GM10266 (cell line): ENCODE results near the gene NEUROG3.

Experiments used
- DNase-seq: peaks from one replicate; pipeline ENCODE4 v3.0.0; 2012; ENCODE audit errors: extremely low spot score
- CTCF ChIP-seq: IDR thresholded peaks from 2 replicates; pipeline ENCODE4 v1.5.1; 2012; ENCODE audit warnings: mild to moderate bottlenecking, low read depth; ENCODE audit not compliant: control insufficient read depth, insufficient read depth; ENCODE audit errors: missing control alignments

NEUROG3 gene

GRCh38 chr10:69578508-69578991, 5.3 kb upstream of the NEUROG3 start:
- no peak for TF ChIP-seq CTCF
- no peak for DNase-seq

- no peak for DNase-seq
Observed at GRCh38 chr10:69577268-69578232, 4.3 kb upstream of the NEUROG3 start.

GRCh38 chr10:69576334-69577011, 3.3 kb upstream of the NEUROG3 start:
- no peak for TF ChIP-seq CTCF
- no peak for DNase-seq

More at GRCh38 chr10:69577268-69578232, 4.3 kb upstream of the NEUROG3 start:
- TF ChIP-seq CTCF, result no peak

- no peak for TF ChIP-seq CTCF
- no peak for DNase-seq
Observed at GRCh38 chr10:69575164-69575722, 2.0 kb upstream of the NEUROG3 start.

- no peak for DNase-seq
Observed at GRCh38 chr10:69574571-69574978, 1.4 kb upstream of the NEUROG3 start.

GRCh38 chr10:69572159-69573055, 815 bp downstream of the NEUROG3 start:
- no peak for DNase-seq
- TF ChIP-seq CTCF, result no peak

More at GRCh38 chr10:69574571-69574978, 1.4 kb upstream of the NEUROG3 start:
- TF ChIP-seq CTCF, result no peak
